ENCODE measurements around the gene TBC1D10A.

Gene TBC1D10A

DNA sequence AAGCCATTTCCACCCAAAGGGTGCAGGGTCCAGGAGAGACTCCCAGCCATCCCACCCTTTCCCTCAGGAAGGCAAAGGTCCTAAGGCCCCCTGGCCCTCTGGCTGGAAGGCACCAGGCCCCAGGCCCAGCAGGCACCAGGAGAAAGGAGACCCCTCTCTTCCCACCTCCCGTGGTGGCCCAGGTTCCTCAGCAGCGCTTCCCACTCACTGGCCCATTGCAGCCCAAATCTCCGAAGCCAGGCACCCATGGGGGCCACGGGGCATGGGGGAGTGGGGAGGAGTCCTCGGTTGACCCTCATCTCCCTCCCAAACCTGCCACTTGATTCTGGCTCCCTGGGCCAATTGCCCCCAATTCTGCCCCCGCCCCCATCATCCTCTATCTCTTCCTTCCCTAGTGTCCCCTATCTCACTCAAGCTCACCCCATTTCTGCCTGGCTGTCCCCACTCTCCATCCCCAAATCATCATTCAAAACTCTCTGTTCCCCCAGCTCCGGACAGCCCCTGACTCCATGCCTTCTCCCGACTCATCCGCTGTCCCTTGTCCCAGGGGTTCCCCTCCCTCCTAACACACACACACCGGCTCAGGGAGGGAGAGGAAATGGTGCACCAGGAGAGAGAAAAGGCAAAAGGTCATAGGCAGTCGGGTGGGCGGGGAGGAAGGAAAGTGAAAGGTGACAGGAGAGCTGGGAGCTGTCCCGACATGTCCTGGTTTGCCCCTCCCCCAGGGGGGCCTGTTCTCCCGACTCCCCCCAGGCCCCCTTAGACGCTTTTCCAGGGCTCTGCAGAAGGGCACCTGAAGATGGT is 81.4 kb downstream of the TBC1D10A start:
- no peak for DNase-seq

DNA sequence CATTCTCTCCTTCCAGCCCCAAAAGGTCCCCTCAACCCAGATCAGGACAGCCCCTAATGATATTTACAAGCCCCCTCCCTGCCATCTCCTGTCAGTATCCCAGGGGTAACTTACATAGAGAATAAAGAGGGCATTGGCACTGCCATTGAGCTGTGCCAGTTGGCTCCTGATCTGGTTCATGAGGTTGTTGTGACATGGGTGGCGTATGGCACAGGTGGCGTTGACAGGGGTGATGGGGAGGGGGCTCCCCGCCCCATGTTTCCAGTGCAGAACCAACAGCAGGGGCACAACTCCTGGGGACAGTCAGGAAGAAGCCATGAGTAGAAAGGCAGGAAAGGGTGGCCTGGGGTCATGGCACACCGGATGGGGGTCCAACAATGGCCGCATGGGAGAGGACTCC is 82.1 kb downstream of the TBC1D10A start:
- no peak for DNase-seq

DNA sequence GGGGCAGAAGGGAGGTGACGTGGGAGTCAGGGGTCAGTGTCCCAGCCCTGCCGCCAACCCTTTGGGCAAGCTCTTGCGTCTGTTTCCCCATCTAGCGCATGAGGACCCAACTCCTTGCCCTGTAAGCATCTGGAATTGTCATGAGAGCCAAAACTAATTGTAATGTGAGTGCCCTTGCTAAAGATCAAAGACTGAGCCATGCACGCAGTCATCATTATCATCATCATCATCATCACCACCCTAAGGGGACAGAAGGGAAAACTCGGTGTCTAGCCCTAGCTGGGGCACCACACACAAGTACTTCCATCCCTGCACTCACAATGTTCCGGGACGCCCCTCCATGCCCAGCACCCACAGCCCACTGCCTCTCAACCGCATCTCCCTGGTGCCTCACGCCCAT is 82.7 kb downstream of the TBC1D10A start:
- no peak for DNase-seq

DNA sequence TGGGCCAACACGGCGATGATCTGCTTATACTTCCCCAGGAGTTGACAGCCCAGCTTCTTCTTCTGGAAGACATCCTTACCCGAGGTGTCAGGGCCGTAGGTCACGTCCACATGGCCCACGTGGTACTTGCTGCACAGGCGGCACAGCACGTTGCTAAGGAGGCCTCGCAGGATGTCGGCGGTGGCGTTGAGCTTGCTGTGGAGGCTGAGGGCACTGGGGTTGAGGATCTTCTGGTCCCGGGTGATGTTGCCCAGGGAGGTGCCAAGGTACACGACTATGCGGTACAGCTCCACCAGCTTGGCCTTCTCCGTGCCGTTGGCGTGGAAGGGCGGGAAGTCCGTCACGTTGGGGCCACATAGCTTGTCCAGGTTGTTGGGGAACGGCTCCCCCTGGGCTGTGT is 83.1 kb downstream of the TBC1D10A start:
- no peak for DNase-seq

All from fibroblast of skin of right biceps (primary cell).